Activated T-cell treated with anti-CD3 and anti-CD28 coated beads, Interleukin-2, amount 50 U/mL, for 1 hour (primary cell): ENCODE measurements around the gene TMEM132A.
A peak's percentile ranks its signal among the peaks of the same experiment; 100 is the strongest.

Experiments
- DNase-seq: peaks from one replicate; pipeline ENCODE4 v3.0.0-alpha.2; 2020

Gene TMEM132A

GRCh38 chr11:60924110-60924905, at the start of gene TMEM132A:
TMEM132A (plus strand) TSS chr11:60924460; CDS start chr11:60924634, 174 bp downstream.
- DNase-seq, result no peak

- no peak for DNase-seq
Measured at GRCh38 chr11:60875366-60876167, 48.7 kb upstream of the TMEM132A start.

GRCh38 chr11:60876168-60876485, 48.1 kb upstream of the TMEM132A start:
- DNase-seq, result no peak

- no peak for DNase-seq
Measured at GRCh38 chr11:60878245-60879101, 45.8 kb upstream of the TMEM132A start.

- no peak for DNase-seq
Measured at GRCh38 chr11:60879104-60879503, 45.2 kb upstream of the TMEM132A start.

- DNase-seq, result no peak
Measured at GRCh38 chr11:60879971-60880588, 44.2 kb upstream of the TMEM132A start.

- DNase-seq, result no peak
Measured at GRCh38 chr11:60880643-60881282, 43.5 kb upstream of the TMEM132A start.

GRCh38 chr11:60887556-60887955, 36.7 kb upstream of the TMEM132A start:
- peak; percentile 38 for DNase-seq

- no peak for DNase-seq
Measured at GRCh38 chr11:60889869-60890311, 34.4 kb upstream of the TMEM132A start.

- DNase-seq, result no peak
Measured at GRCh38 chr11:60890696-60891095, 33.6 kb upstream of the TMEM132A start.

- no peak for DNase-seq
Measured at GRCh38 chr11:60891103-60891741, 33.0 kb upstream of the TMEM132A start.

GRCh38 chr11:60895687-60896086, 28.6 kb upstream of the TMEM132A start:
- DNase-seq, result no peak

GRCh38 chr11:60897496-60897895, 26.8 kb upstream of the TMEM132A start:
- no peak for DNase-seq

- no peak for DNase-seq
Measured at GRCh38 chr11:60899046-60899936, 25.0 kb upstream of the TMEM132A start.

- DNase-seq, result no peak
Measured at GRCh38 chr11:60899977-60900376, 24.3 kb upstream of the TMEM132A start.

- DNase-seq, result no peak
Measured at GRCh38 chr11:60900673-60901404, 23.4 kb upstream of the TMEM132A start.

GRCh38 chr11:60902625-60903024, 21.6 kb upstream of the TMEM132A start:
- DNase-seq, result no peak

- no peak for DNase-seq
Measured at GRCh38 chr11:60905047-60905446, 19.2 kb upstream of the TMEM132A start.

GRCh38 chr11:60905551-60906113, 18.6 kb upstream of the TMEM132A start:
- no peak for DNase-seq
